BLaER1 (cell line): ENCODE results near the gene TFPI.

ENCODE experiments used
- H3K27ac ChIP-seq: shearing (Covaris generic); formaldehyde crosslinking; 2 replicates; pipeline ENCODE4 v1.8.1; 2022
- H3K27me3 ChIP-seq: shearing (Covaris generic); formaldehyde crosslinking; 2 replicates; pipeline ENCODE4 v1.8.1; 2022
- H3K36me3 ChIP-seq: shearing (Covaris generic); formaldehyde crosslinking; 2 replicates; pipeline ENCODE4 v1.8.1; 2022
- H3K4me1 ChIP-seq: shearing (Covaris generic); formaldehyde crosslinking; 2 replicates; pipeline ENCODE4 v1.8.1; 2022
- H3K4me2 ChIP-seq: shearing (Covaris generic); formaldehyde crosslinking; 2 replicates; pipeline ENCODE4 v1.8.1; 2022
- H3K4me3 ChIP-seq: shearing (Covaris generic); formaldehyde crosslinking; 2 replicates; pipeline ENCODE4 v1.8.1; 2022
- H3K9ac ChIP-seq: shearing (Covaris generic); formaldehyde crosslinking; 2 replicates; pipeline ENCODE4 v1.8.1; 2022
- H3K9me3 ChIP-seq: shearing (Covaris generic); formaldehyde crosslinking; 2 replicates; pipeline ENCODE4 v1.8.1; 2022
- H4K20me1 ChIP-seq: shearing (Covaris generic); formaldehyde crosslinking; 2 replicates; pipeline ENCODE4 v1.8.1; 2022
- Cebpa-rat ChIP-seq: shearing (Covaris generic); IDR thresholded peaks from 2 replicates; pipeline ENCODE4 v1.8.1; 2022

The TFPI gene

GRCh38 chr2:187554011-187554703 is at the start of gene TFPI:
TFPI (minus strand) TSS chr2:187554435; CDS start chr2:187503768, 50,667 bp downstream.
- Histone ChIP-seq H3K9me3 (peaks cover 15% of the 10 kb centered on the region; the same call in 1 of the 2 replicates), H3K4me2 (peak within 1 kb of the TSS; percentile 47), H3K4me3 (no peak within 1 kb of the TSS), H3K4me1 (peaks cover 6% of the 10 kb centered on the region; the same call in 1 of the 2 replicates), H3K27ac (no peak within 1 kb of the TSS), H3K36me3 (no peaks in the 10 kb centered on the region), H3K27me3 (no peaks in the 10 kb centered on the region), H3K9ac (no peak within 1 kb of the TSS), H4K20me1 (no peaks in the 10 kb centered on the region)
- no peak for TF ChIP-seq Cebpa-rat

GRCh38 chr2:187594801-187595200 is 40.6 kb upstream of the TFPI start:
- no peaks in the 10 kb centered on the region for H3K27me3 ChIP-seq
- no peaks in the 10 kb centered on the region for H4K20me1 ChIP-seq
- no peaks in the 10 kb centered on the region for H3K36me3 ChIP-seq
- no peak overlapping the region for H3K4me2 ChIP-seq
- no peaks in the 10 kb centered on the region for H3K4me1 ChIP-seq
- no peaks in the 10 kb centered on the region; the same call in 1 of the 2 replicates for H3K9me3 ChIP-seq
- TF ChIP-seq Cebpa-rat = no peak
- no peak overlapping the region for H3K4me3 ChIP-seq
- no peak overlapping the region for H3K27ac ChIP-seq
- no peak overlapping the region for H3K9ac ChIP-seq

GRCh38 chr2:187593697-187594096 is 39.5 kb upstream of the TFPI start:
- no peaks in the 10 kb centered on the region for H3K27me3 ChIP-seq
- H3K36me3 ChIP-seq = no peaks in the 10 kb centered on the region
- no peak overlapping the region for H3K4me3 ChIP-seq
- no peak for TF ChIP-seq Cebpa-rat
- H3K27ac ChIP-seq = no peak overlapping the region
- no peak overlapping the region for H3K9ac ChIP-seq
- no peak overlapping the region for H3K4me2 ChIP-seq
- no peaks in the 10 kb centered on the region; the same call in 1 of the 2 replicates for H3K9me3 ChIP-seq
- no peaks in the 10 kb centered on the region for H3K4me1 ChIP-seq
- no peaks in the 10 kb centered on the region for H4K20me1 ChIP-seq

- Histone ChIP-seq H3K27ac (no peak overlapping the region), H3K9me3 (no peaks in the 10 kb centered on the region; the same call in 1 of the 2 replicates), H3K4me2 (no peak overlapping the region), H3K4me1 (no peaks in the 10 kb centered on the region), H3K9ac (no peak overlapping the region), H3K27me3 (no peaks in the 10 kb centered on the region), H4K20me1 (no peaks in the 10 kb centered on the region), H3K36me3 (no peaks in the 10 kb centered on the region), H3K4me3 (no peak overlapping the region)
- no peak for TF ChIP-seq Cebpa-rat
These were observed 38.9 kb upstream of the TFPI start for GRCh38 chr2:187593098-187593497.

DNA sequence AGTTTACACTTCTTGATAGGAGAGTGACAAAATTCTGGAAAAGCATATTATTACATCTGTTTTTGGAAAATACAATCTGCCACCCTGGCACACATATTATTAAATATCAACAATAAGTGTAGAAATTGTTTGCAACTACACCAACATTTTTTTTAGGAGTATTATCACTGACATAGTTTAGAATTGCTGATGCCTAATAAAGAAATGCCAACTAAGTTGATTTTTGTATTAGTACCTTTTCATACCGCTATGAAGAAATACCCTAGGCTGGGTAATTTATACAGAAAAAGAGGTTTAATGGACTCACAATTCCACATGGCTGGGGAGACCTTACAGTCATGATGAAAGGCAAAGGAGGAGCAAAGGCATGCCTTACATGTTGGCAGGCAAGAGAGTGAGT is 35.9 kb upstream of the TFPI start:
- H3K4me2 ChIP-seq = no peak overlapping the region
- no peak overlapping the region for H3K27ac ChIP-seq
- no peak for TF ChIP-seq Cebpa-rat
- H3K4me1 ChIP-seq = 0 out of 2 replicates have a peak, but pooled peaks cover 4% of the 10 kb centered on the region
- no peaks in the 10 kb centered on the region; the same call in 1 of the 2 replicates for H3K9me3 ChIP-seq
- no peak overlapping the region for H3K4me3 ChIP-seq
- no peaks in the 10 kb centered on the region for H3K27me3 ChIP-seq
- no peaks in the 10 kb centered on the region for H4K20me1 ChIP-seq
- H3K9ac ChIP-seq = no peak overlapping the region
- H3K36me3 ChIP-seq = no peaks in the 10 kb centered on the region

DNA sequence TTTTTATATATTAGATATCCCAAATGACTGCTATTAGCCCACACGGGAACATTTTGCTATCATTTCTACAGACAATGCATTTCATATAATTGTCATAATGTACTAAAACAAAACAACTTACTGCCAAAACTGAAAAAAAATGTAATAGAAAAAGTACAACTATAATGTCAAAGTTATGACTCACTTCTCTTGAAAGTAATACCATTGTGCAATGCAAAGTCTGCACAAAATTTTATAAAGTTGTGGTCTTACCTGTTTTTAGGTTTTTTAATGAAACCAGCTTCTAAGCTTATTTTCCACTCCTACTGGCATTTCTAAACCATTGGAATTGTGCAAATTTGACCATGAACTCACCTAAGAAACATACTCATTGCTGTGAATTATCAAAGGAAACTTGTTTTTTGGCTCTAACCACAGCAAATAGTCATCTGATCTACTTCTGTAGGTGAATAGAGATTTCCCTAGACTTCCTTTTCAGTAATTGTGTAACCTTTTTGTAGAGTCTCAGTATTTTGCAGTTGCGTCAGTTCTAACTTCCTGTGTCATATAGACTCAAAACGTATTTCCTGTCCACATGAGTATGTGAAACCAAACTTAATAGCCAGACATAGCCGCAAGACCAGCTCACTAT is 31.9 kb upstream of the TFPI start:
- Histone ChIP-seq H3K27ac (no peak overlapping the region), H3K4me3 (no peak overlapping the region), H4K20me1 (no peaks in the 10 kb centered on the region), H3K9ac (no peak overlapping the region), H3K4me2 (peak overlapping the region; percentile 17; the same call in 1 of the 2 replicates), H3K36me3 (no peaks in the 10 kb centered on the region), H3K9me3 (no peaks in the 10 kb centered on the region), H3K27me3 (no peaks in the 10 kb centered on the region), H3K4me1 (0 out of 2 replicates have a peak, but pooled peaks cover 4% of the 10 kb centered on the region)
- no peak for TF ChIP-seq Cebpa-rat

DNA sequence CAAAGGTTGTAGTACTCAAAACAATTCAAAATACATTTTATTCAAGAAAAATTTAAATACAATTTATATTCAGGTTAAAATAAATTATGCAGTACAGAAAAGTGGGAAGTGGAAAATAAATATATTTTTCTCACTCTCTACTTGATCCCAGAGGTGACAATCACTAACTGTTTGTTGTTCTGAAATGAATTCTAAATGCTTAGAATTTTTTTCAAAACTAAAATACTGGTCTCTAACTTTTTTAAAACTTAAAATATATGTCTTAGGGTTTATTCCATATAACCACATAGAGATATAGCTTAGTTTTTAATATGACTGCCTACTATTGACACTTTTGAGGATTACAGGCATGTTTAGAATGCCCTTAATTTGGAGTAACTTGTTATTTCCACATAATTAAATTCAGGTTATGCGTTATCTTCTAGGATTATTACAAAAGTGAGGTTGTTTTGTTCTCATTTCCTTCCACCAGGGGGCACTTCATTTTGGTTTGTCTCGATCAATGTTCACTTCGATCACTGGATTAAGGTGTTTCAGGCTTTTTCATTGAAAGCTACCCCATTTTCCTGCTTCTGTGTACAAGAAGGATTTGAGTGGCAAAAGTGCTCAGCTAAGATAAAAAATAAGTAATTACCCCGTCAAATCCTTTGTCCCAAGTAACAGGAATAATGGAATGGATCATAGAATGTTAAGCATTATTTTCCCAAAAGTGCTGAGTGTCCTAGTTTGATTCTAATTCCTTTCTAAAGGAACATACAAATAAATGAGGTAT is 27.1 kb upstream of the TFPI start:
- H3K4me1 ChIP-seq = 0 out of 2 replicates have a peak, but pooled peaks cover 2% of the 10 kb centered on the region
- H3K9me3 ChIP-seq = no peaks in the 10 kb centered on the region
- no peaks in the 10 kb centered on the region for H3K27me3 ChIP-seq
- no peaks in the 10 kb centered on the region for H4K20me1 ChIP-seq
- no peaks in the 10 kb centered on the region for H3K36me3 ChIP-seq
- no peak overlapping the region for H3K27ac ChIP-seq
- no peak overlapping the region for H3K9ac ChIP-seq
- no peak overlapping the region for H3K4me3 ChIP-seq
- H3K4me2 ChIP-seq = no peak overlapping the region
- no peak for TF ChIP-seq Cebpa-rat

GRCh38 chr2:187580462-187581124 is 26.4 kb upstream of the TFPI start:
- H4K20me1 ChIP-seq = no peaks in the 10 kb centered on the region
- no peak overlapping the region for H3K4me3 ChIP-seq
- no peak overlapping the region for H3K27ac ChIP-seq
- H3K36me3 ChIP-seq = no peaks in the 10 kb centered on the region
- no peak overlapping the region for H3K9ac ChIP-seq
- no peak overlapping the region for H3K4me2 ChIP-seq
- H3K4me1 ChIP-seq = no peaks in the 10 kb centered on the region
- TF ChIP-seq Cebpa-rat = no peak
- H3K9me3 ChIP-seq = no peaks in the 10 kb centered on the region
- H3K27me3 ChIP-seq = no peaks in the 10 kb centered on the region

DNA sequence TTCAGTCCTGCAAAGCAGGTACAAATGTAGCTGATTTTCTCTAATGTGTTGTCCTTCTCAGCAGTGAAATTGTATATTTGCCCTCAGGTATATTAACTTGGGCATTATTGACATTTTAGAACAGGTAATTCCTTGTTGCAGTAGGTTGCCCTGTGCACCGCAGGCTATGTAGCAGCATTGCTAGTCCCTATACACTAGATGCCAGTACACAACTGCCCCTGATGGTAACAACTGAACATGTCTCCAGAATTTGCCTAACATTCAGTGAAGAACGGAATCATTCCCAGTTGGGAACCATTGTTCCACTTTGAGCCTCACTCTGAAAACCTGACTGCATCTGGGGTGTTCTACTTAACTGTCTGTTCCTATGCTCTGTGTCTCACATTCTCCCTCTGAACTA is 23.1 kb upstream of the TFPI start:
- Histone ChIP-seq H3K9ac (no peak overlapping the region), H3K4me2 (no peak overlapping the region), H3K4me3 (no peak overlapping the region), H3K27me3 (no peaks in the 10 kb centered on the region), H3K9me3 (0 out of 2 replicates have a peak, but pooled peaks cover under 1% of the 10 kb centered on the region), H3K36me3 (no peaks in the 10 kb centered on the region), H3K27ac (no peak overlapping the region), H3K4me1 (no peaks in the 10 kb centered on the region), H4K20me1 (no peaks in the 10 kb centered on the region)
- TF ChIP-seq Cebpa-rat = no peak
